Transverse colon (tissue), 4 donors: ENCODE measurements around the gene WDR37. TPM values are rescaled to one million over a fixed set of nuclear protein-coding genes. Genes with fewer than 3 reads are reported as not detected.

Source experiments
- DNase-seq: peaks from one replicate; pipeline ENCODE4 v3.0.0-alpha.2; 2019
- H3K27ac ChIP-seq, 4 donors: fragments of 200-600 bp; sonication (generic); 2 replicates each; pipeline ENCODE4 v1.5.1; 2016 to 2018; ENCODE audit warnings: inconsistent platforms in 4 of 4
- H3K27me3 ChIP-seq: fragments of 200-600 bp; sonication (generic); 2 replicates; pipeline ENCODE4 v1.5.1; 2017; ENCODE audit warnings: inconsistent platforms
- H3K36me3 ChIP-seq, 4 donors: fragments of 200-600 bp; sonication (generic); 2 replicates each; pipeline ENCODE4 v1.5.1; 2017 to 2019; ENCODE audit warnings: inconsistent platforms in 4 of 4
- H3K4me1 ChIP-seq, 4 donors: fragments of 200-600 bp; sonication (generic); 2 replicates each; pipeline ENCODE4 v1.5.1; 2017 to 2020; ENCODE audit warnings: inconsistent platforms in 4 of 4
- H3K4me3 ChIP-seq, 4 donors: fragments of 200-600 bp; sonication (generic); 1 replicate in 1 of 4; 2 replicates in 3 of 4; pipeline versions ENCODE4 v1.5.1 to v1.6.1; 2017 to 2019; ENCODE audit warnings: inconsistent platforms in 4 of 4
- H3K9me3 ChIP-seq, 2 donors: fragments of 200-600 bp; sonication (generic); 2 replicates each; pipeline ENCODE4 v1.5.1; 2017 to 2019; ENCODE audit warnings: inconsistent platforms in 2 of 2
- CTCF ChIP-seq, 5 experiments: fragments of 200-600 bp in 3 of 5; fragments of 450-650 bp in 2 of 5; sonication (generic) in 3 of 5; IDR thresholded peaks; 1 replicate in 2 of 5; 2 replicates in 3 of 5; pipeline ENCODE4 v1.5.1; 2016 to 2017; ENCODE audit warnings: antibody characterized with exemption in 5 of 5, inconsistent platforms in 3 of 5, mild to moderate bottlenecking in 2 of 5, moderate library complexity in 1 of 5
- EP300 ChIP-seq: sonication (generic); formaldehyde crosslinking; IDR thresholded peaks from one replicate; pipeline ENCODE4 v1.6.1; 2017; ENCODE audit warnings: antibody characterized with exemption, low read depth
- POLR2A ChIP-seq: fragments of 450-650 bp; IDR thresholded peaks from one replicate; pipeline ENCODE4 v1.6.1; 2016; ENCODE audit warnings: antibody characterized with exemption, mild to moderate bottlenecking, moderate library complexity
- POLR2AphosphoS5 ChIP-seq, 3 donors: sonication (generic); formaldehyde crosslinking; IDR thresholded peaks; one replicate each; pipeline ENCODE4 v1.6.1; 2016; ENCODE audit warnings: antibody characterized with exemption in 3 of 3
- WGBS, 2 donors: methylation state at CpG; one replicate each; pipeline ENCODE4 v1.1.5; 2018; ENCODE audit warnings: low coverage in 1 of 2; 5-methylcytosine and 5-hydroxymethylcytosine counted together
- in situ Hi-C, 4 donors: fragments of 200-750 bp; cut with MboI; loops; one replicate each; pipeline versions ENCODE4 v1.15.0 to v1.15.1; 2017; ENCODE audit warnings: low sequenced_read_pairs in 3 of 4, low pct_ligation_motif_present in 1 of 4, low pct_unique_long_range_greater_than_20kb in 1 of 4
- intact Hi-C: fragments of 100-400 bp; cut with DNase I; formaldehyde crosslinking; loops from one replicate; pipeline ENCODE4 v1.15.1; 2023; ENCODE audit warnings: low total_unique reads
- total RNA-seq, 4 donors: library from RNA; depleted of rRNA; stranded (reverse); fragments of >200 nt; gene quantifications; one replicate each; pipeline ENCODE4 v1.1.0, GENCODE V29; 2016

Gene WDR37
- total RNA-seq, 4 donors from 2014 or later: 14.5 to 22.1 (median 19.7) TPM

DNA sequence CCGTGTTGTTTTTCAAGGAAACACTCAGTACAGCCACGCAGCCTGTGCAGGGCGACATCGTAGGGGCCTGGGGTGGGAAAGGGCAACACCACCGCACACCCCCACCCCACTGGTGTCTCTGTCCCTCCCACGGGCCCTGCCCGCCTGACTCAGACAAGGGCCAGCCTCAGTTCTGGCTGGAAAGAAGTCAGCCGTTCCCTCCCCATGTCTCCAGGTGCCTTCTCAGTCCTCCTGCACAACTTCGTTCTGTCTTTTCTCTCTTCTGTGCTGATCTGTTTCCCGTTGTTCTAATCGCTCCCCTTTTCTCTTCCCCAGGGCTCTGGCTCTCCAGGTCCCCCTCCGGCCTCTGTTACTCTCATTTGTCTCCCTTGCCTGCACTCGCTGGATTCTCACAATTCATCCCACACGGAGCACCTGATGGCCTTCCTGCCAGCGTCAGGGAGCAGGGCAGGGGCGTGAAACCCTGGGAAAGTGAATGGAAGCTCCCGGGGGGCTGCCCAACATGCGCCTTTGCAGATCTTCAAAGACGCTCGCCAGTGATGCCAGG, 97.7 kb downstream of the WDR37 start:
- in situ Hi-C loops: no loop called here
- intact Hi-C loops: no loop called here

GRCh38 chr10:1154531-1155295, 98.5 kb downstream of the WDR37 start:
- Histone ChIP-seq H3K27ac (no peak overlapping the region), H3K36me3 (no peaks in the 10 kb centered on the region), H3K27me3 (no peaks in the 10 kb centered on the region), H3K4me3 (no peak overlapping the region), H3K9me3 (no peaks in the 10 kb centered on the region), H3K4me1 (no peaks in the 10 kb centered on the region)
- 62 to 77% methylated on average over 2 to 9 of the region's 9 CpGs for WGBS, 2 donors
- DNase-seq: no peak
- in situ Hi-C loops (no loop called here), intact Hi-C loops (no loop called here)
- TF ChIP-seq POLR2A (no peak), CTCF (IDR thresholded peaks at IDR 0.05) (no peak), POLR2AphosphoS5 (IDR thresholded peaks at IDR 0.05) (no peak), EP300 (no peak)

More for the DNA sequence above, 97.7 kb downstream of the WDR37 start:
- H3K4me3 ChIP-seq: no peak overlapping the region
- no peak overlapping the region for H3K27ac ChIP-seq
- WGBS, 2 donors: 78 to 83% methylated on average over 17 to 20 of the region's 20 CpGs
- H3K27me3 ChIP-seq: no peaks in the 10 kb centered on the region
- H3K36me3 ChIP-seq: no peaks in the 10 kb centered on the region
- no peak for DNase-seq
- no peaks in the 10 kb centered on the region for H3K4me1 ChIP-seq
- no peaks in the 10 kb centered on the region for H3K9me3 ChIP-seq
- no peak for TF ChIP-seq POLR2A

GRCh38 chr10:1155791-1156615, 99.8 kb downstream of the WDR37 start:
- no peak for TF ChIP-seq POLR2A
- no peak for TF ChIP-seq CTCF (IDR thresholded peaks at IDR 0.05)
- TF ChIP-seq EP300: no peak
- TF ChIP-seq POLR2AphosphoS5 (IDR thresholded peaks at IDR 0.05): no peak
- intact Hi-C loops: no loop called here
- Histone ChIP-seq H3K4me3 (no peak overlapping the region), H3K27ac (no peak overlapping the region), H3K4me1 (no peaks in the 10 kb centered on the region), H3K9me3 (no peaks in the 10 kb centered on the region), H3K36me3 (no peaks in the 10 kb centered on the region), H3K27me3 (no peaks in the 10 kb centered on the region)
- 50 to 86% methylated on average over 2 to 20 of the region's 20 CpGs for WGBS, 2 donors
- no peak for DNase-seq
- in situ Hi-C loops: no loop called here

DNA sequence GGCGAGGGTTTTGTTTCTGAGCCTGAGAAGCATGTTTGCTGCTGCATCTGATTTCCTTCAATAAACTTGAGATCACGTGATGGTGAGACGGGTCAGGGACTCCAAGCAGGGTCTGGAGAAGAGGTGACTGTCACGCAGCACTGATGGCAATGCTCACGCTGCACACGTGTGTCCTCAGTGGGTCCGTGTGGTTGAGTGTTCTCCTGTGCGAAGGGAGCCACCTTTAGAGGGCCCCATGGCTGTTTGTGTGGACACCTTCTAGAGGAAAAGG, 100.4 kb downstream of the WDR37 start:
- intact Hi-C loops: no loop called here
- WGBS, 2 donors: 85% methylated on average over 8 of the region's 8 CpGs; no CpG with 5 or more reads in 1 of the 2 donors

More for the DNA sequence above, 100.4 kb downstream of the WDR37 start:
- Histone ChIP-seq H3K4me1 (no peaks in the 10 kb centered on the region), H3K27ac (no peak overlapping the region), H3K27me3 (no peaks in the 10 kb centered on the region), H3K36me3 (no peaks in the 10 kb centered on the region), H3K9me3 (no peaks in the 10 kb centered on the region), H3K4me3 (no peak overlapping the region)
- in situ Hi-C loops: no loop called here
- DNase-seq: no peak
- TF ChIP-seq POLR2A (no peak), CTCF (IDR thresholded peaks at IDR 0.05) (no peak), EP300 (no peak), POLR2AphosphoS5 (IDR thresholded peaks at IDR 0.05) (no peak)
